Stimulated activated naive B cell treated with anti-CD40 and anti-IgM and Interleukin-4, amounts not matched to agents 10 μg/mL and 1 μg/mL and 100 μg/mL, for 72 hours (primary cell): Measurements from ENCODE around the gene MTERF2.

Source experiments
- ATAC-seq, 2 donors: fragments of 150-1000 bp; cut with Tn5 transposase; replicated peaks; 2 replicates each; pipeline ENCODE4 v1.10.0; 2021; ENCODE audit warnings: moderate library complexity in 1 of 2
- DNase-seq: peaks from one replicate; pipeline ENCODE4 v3.0.0; 2021
- H3K27ac Mint-ChIP-seq: one replicate; pipeline ENCODE4 v1.8.0; 2022; ENCODE audit warnings: mild to moderate bottlenecking, mixed read lengths
- H3K27me3 Mint-ChIP-seq, 2 donors: one replicate each; pipeline ENCODE4 v1.8.0; 2022; ENCODE audit warnings: mixed read lengths in 2 of 2
- H3K36me3 Mint-ChIP-seq, 2 donors: one replicate each; pipeline ENCODE4 v1.8.0; 2022; ENCODE audit warnings: mixed read lengths in 2 of 2, mild to moderate bottlenecking in 1 of 2
- H3K4me1 Mint-ChIP-seq, 2 donors: one replicate each; pipeline ENCODE4 v1.8.0; 2022; ENCODE audit warnings: mixed read lengths in 2 of 2, mild to moderate bottlenecking in 1 of 2
- H3K4me3 Mint-ChIP-seq, 2 donors: one replicate each; pipeline ENCODE4 v1.8.0; 2022; ENCODE audit warnings: mild to moderate bottlenecking in 2 of 2, mixed read lengths in 2 of 2, moderate library complexity in 1 of 2
- H3K9me3 Mint-ChIP-seq, 2 donors: one replicate each; pipeline ENCODE4 v1.8.0; 2022; ENCODE audit warnings: mixed read lengths in 2 of 2, mild to moderate bottlenecking in 1 of 2

The MTERF2 gene

DNA sequence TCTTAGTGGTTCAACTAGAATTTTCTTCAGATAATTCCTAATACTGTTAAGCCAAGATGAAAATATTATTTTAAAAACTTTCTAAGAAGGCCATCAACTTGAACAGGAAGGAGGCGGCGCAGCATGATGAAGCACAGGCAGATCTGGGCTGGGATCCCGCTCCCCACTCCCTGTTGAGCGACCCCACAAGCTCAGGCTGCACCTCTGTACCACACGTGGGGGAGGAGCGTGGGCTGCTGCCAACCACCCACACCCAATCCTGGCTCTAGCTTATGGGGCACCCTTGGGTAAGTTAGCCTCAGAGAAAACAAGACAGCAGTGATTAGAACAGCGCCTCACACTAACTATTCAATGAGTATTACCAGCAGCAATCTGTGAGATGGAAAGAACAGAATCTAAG is 6.0 kb downstream of the MTERF2 start:
- peaks cover 33 to 48% of the 10 kb centered on the region in 2 donors for H3K36me3 Mint-ChIP-seq
- DNase-seq: no peak
- peaks cover 22 to 26% of the 10 kb centered on the region in 2 donors for H3K4me1 Mint-ChIP-seq

DNA sequence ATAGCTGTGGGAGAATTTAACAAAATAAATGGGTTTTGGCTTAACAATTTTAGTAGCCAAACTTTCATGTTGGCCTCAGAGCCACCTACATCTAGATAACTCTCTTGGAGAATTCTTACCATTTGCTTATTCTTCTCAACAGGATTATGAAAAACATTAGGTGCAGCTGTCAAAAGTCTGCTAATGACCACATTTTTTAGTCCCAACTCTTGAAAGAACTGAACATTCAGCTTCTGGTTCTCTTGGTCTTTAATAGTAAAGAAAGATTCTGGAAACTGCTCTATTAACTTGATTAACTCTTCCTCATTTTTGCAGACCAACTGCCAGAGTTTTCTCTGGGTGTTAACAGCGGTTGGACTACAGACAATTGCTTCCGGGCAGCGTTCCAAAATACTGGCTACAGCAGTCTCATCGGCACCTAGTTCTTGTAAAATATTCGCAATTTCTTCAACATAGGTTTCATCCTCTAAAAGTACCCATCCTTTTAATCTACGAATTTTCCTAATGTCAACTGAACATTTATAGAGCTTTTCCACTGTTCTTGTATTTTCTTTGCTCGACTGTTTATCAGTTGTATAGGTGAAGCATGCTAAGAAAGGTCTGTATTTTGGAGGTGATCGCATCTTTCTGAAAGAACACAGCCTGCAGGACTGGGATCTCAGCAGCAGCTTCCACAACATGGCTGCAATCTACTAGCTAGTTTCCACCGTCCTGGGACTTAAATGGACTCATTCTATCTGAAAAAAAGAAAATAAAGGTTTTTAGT is 8.7 kb downstream of the MTERF2 start:
- H3K36me3 Mint-ChIP-seq: peaks cover 16 to 28% of the 10 kb centered on the region in 2 donors
- no peak overlapping the region for H3K4me3 Mint-ChIP-seq
- H3K27me3 Mint-ChIP-seq: no peaks in the 10 kb centered on the region
- no peak for DNase-seq
- no peak overlapping the region for H3K27ac Mint-ChIP-seq
- H3K9me3 Mint-ChIP-seq: no peaks in the 10 kb centered on the region
- peaks cover 12 to 22% of the 10 kb centered on the region in 2 donors for H3K4me1 Mint-ChIP-seq
- ATAC-seq: no peak

More for the DNA sequence above, 6.0 kb downstream of the MTERF2 start:
- Mint-ChIP-seq H3K4me3 (no peak overlapping the region), H3K27ac (no peak overlapping the region), H3K9me3 (peaks cover 17 to 20% of the 10 kb centered on the region in 2 donors), H3K27me3 (no peaks in the 10 kb centered on the region)
- ATAC-seq: no peak

DNA sequence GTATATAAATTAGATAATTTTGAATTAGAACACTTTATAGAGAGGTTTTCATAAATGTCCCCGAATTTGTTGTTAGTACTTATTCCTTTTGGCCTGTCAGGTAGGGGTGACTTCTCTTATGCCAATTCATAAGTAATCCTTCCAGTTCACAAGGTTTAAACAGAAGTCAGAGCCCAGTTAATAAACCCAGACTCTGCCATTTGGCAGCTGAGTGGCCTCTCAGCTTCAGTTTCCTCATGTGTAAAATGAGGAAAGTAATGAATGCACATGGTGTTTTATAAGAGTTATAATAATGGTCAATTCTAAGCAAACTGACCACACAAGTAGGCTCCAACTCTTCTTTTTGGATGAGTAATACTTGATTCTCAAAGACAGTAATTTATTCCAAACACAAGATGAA is 10.3 kb downstream of the MTERF2 start:
- Mint-ChIP-seq H3K4me3 (no peak overlapping the region), H3K4me1 (peaks cover 12 to 22% of the 10 kb centered on the region in 2 donors), H3K27me3 (no peaks in the 10 kb centered on the region), H3K36me3 (peaks cover 11 to 22% of the 10 kb centered on the region in 2 donors), H3K9me3 (no peaks in the 10 kb centered on the region), H3K27ac (no peak overlapping the region)
- DNase-seq (no peak), ATAC-seq (no peak)

DNA sequence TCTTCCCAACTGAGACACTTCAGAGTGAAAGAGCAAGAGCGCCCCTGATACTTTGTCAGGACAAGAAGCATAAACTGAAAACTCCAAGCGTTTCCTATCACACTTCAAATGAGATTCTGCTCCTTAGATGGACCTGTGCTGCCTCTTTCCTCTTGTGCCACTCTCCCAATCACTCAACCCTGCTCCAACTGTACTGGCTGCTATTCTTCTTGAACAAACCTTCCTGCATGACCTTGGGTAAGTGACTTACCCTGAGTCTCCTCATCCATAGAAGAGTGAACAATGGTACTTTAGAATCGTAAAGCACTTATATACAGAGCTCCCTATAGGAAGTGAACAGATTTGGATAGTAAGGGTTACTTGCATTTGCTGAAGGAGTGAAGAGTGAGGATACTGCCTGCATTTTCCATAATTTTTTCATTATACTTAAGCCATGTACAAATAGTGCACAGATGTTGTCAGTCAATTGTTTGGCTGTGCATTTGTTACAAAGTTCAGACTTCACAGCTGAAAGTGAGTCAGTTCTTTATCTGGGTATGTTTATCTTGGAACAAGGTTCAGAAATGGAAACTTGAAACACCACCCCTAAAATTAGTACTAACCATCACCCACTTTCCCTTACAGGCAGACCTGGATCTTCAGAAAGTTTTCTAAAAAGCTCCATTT is 10.8 kb downstream of the MTERF2 start:
- H3K4me3 Mint-ChIP-seq: no peak overlapping the region
- peaks cover 12 to 24% of the 10 kb centered on the region in 2 donors for H3K36me3 Mint-ChIP-seq
- DNase-seq (no peak), ATAC-seq (no peak)
- H3K27me3 Mint-ChIP-seq: no peaks in the 10 kb centered on the region
- H3K27ac Mint-ChIP-seq: no peak overlapping the region
- H3K9me3 Mint-ChIP-seq: no peaks in the 10 kb centered on the region
- H3K4me1 Mint-ChIP-seq: peaks cover 12 to 22% of the 10 kb centered on the region in 2 donors

DNA sequence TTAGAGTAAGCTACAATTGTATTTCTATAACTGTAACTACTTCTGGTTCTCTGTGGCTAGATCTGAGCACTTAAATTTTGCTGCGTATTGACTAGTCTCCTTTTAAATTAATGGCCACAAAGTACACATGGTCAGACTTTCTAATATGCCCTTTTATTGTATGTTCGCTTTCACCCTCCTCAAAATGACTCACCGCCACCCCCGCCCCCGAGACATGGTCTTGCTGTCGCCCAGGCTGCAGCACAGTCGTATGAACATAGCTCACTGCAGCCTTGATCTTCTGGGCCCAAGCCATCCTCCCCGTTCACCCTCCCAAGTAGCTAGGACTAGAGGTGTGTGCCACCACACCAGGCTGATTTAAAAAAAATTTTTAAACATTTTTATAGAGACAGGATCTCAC is 11.8 kb downstream of the MTERF2 start:
- Mint-ChIP-seq H3K36me3 (peaks cover 15 to 25% of the 10 kb centered on the region in 2 donors), H3K27me3 (no peaks in the 10 kb centered on the region), H3K4me3 (no peak overlapping the region), H3K9me3 (no peaks in the 10 kb centered on the region), H3K4me1 (peaks cover 12 to 22% of the 10 kb centered on the region in 2 donors), H3K27ac (no peak overlapping the region)
- no peak for DNase-seq
- no peak for ATAC-seq

DNA sequence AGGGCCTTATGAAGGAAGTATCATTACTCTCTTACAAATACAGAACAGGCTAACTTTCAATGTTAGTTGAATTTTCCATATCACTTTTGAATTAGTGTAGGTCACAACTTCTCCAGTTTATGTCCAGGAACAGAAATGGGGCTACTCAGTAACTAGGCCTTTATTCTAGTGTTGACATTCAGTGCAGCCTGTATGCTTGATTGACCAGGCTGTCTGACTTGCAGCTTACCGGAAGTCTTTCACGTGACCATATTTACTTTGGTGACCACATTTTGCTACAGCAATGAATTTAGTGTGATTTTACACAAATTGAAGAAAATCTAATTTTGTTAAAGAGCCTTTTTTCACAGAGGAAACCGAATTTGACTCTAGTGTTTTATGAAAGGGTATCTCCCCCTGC is 12.4 kb downstream of the MTERF2 start:
- ATAC-seq (peak; percentile 78), DNase-seq (no peak)
- H3K27ac Mint-ChIP-seq: peak overlapping the region; percentile 42

DNA sequence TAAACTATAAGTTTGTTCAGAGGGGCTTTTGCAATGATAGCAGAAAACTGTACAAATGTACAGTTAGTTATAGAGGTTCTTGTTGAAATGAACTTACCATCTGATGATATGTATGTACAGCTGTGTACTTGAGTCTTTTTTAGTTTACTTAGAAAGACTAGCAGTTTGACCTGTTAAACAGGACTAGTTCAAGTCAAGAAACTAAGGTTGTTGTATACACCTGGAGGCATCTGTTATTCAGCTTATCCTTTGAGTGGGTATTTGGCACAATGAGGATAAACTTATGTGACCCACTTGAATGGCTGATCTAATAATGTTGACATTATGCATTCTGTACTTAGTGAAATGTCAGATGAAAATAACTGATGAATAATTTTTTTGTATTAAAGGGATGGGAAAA is 13.4 kb downstream of the MTERF2 start:
- peaks cover 19 to 20% of the 10 kb centered on the region in 2 donors for H3K36me3 Mint-ChIP-seq
- no peaks in the 10 kb centered on the region for H3K9me3 Mint-ChIP-seq
- DNase-seq: no peak
- peaks cover 12 to 22% of the 10 kb centered on the region in 2 donors for H3K4me1 Mint-ChIP-seq
- no peak overlapping the region for H3K4me3 Mint-ChIP-seq
- ATAC-seq: no peak
- no peaks in the 10 kb centered on the region for H3K27me3 Mint-ChIP-seq
- no peak overlapping the region for H3K27ac Mint-ChIP-seq

More for the DNA sequence above, 12.4 kb downstream of the MTERF2 start:
- H3K9me3 Mint-ChIP-seq: no peaks in the 10 kb centered on the region
- H3K36me3 Mint-ChIP-seq: peaks cover 15 to 25% of the 10 kb centered on the region in 2 donors
- H3K4me3 Mint-ChIP-seq: no peak overlapping the region
- H3K27me3 Mint-ChIP-seq: no peaks in the 10 kb centered on the region
- peaks cover 12 to 22% of the 10 kb centered on the region in 2 donors for H3K4me1 Mint-ChIP-seq

DNA sequence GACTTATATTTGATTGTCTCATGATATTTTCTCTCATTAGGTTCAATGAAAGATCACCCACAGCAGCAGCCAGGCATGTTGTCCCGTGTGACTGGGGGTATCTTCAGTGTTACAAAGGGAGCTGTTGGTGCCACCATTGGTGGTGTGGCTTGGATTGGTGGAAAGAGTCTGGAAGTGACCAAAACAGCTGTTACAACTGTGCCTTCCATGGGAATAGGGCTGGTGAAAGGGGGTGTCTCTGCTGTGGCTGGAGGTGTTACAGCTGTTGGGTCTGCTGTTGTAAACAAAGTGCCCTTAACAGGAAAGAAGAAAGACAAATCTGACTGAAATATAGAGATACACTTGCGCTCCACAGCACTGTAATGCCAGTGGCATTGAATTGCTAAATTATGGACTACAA is 15.9 kb downstream of the MTERF2 start:
- ATAC-seq (no peak), DNase-seq (no peak)
- Mint-ChIP-seq H3K27ac (no peak overlapping the region), H3K27me3 (no peaks in the 10 kb centered on the region), H3K36me3 (peaks cover 22 to 25% of the 10 kb centered on the region in 2 donors), H3K4me3 (no peak overlapping the region), H3K9me3 (no peaks in the 10 kb centered on the region), H3K4me1 (peaks cover 12 to 22% of the 10 kb centered on the region in 2 donors)

DNA sequence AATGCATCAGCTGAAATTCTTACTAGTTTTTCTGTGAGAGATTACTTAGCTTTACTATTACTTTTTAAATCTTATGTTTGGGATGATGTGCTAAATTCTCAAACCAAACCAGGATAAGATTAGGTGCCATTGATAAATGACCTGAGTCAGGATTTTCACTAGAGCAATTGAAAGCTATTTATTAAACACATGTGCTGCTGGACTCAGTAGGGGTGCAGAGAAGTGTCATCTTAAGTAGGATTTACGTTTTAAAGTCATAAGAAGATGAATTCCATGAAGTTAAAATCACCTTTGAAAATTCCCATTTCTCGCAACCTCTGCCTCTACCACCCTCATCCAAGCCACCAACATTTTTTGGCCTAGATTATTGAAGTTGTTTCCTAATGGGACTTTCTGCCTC is 22.4 kb downstream of the MTERF2 start:
- H3K27ac Mint-ChIP-seq: no peak overlapping the region
- ATAC-seq: no peak
- H3K4me3 Mint-ChIP-seq: no peak overlapping the region
- peaks cover 10 to 12% of the 10 kb centered on the region in 2 donors for H3K4me1 Mint-ChIP-seq
- no peaks in the 10 kb centered on the region for H3K27me3 Mint-ChIP-seq
- peaks cover 33 to 37% of the 10 kb centered on the region in 2 donors for H3K36me3 Mint-ChIP-seq
- no peak for DNase-seq
- H3K9me3 Mint-ChIP-seq: no peaks in the 10 kb centered on the region

DNA sequence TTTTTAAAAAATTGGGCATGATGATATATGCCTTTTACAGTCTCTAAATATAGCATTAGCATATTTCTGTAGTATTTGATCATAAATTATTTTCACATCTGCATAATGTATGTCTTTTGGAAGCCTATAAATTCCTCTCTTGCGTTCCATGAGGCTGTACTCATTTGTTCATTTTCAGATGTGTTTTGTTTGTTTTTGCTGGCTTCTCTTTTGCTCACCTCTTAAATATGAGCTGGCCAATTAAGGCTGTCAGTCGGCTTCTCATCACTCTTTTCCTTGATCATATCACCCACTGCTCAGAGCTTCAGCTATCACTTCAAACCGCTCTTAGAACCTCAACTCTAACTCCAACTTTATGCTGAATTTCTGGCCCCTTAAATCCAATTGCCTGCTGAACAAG is 24.7 kb downstream of the MTERF2 start:
- peaks cover 23 to 30% of the 10 kb centered on the region in 2 donors for H3K36me3 Mint-ChIP-seq
- no peak overlapping the region for H3K27ac Mint-ChIP-seq

DNA sequence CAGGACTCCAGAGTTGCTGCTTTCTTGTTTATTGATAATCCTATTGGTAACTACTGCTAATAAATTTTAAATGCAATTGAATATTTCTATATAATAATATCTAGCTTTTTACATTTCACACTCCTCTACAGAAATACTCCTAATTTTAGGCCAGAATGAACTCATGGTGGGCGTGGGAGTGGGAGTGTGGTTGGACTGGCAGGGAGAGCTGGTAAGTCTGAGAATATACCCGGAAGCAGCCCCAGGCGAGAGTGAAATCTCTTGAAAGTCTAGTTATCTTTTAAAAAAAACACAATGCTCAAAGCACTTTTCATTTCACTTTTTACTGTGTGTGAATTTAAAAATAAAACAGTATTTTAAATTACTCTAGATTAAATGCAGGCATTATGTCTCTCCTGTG is 26.5 kb downstream of the MTERF2 start:
- H3K27me3 Mint-ChIP-seq: no peaks in the 10 kb centered on the region
- H3K4me1 Mint-ChIP-seq: peaks cover 17 to 26% of the 10 kb centered on the region in 2 donors
- ATAC-seq: no peak
- no peak overlapping the region for H3K4me3 Mint-ChIP-seq
- H3K36me3 Mint-ChIP-seq: peaks cover 21 to 25% of the 10 kb centered on the region in 2 donors
- no peak overlapping the region for H3K27ac Mint-ChIP-seq
- no peaks in the 10 kb centered on the region for H3K9me3 Mint-ChIP-seq
- DNase-seq: no peak

More for the DNA sequence above, 24.7 kb downstream of the MTERF2 start:
- Mint-ChIP-seq H3K9me3 (no peaks in the 10 kb centered on the region), H3K4me3 (no peak overlapping the region), H3K27me3 (no peaks in the 10 kb centered on the region), H3K4me1 (peaks cover 14 to 19% of the 10 kb centered on the region in 2 donors)
- DNase-seq: no peak
- ATAC-seq: no peak

DNA sequence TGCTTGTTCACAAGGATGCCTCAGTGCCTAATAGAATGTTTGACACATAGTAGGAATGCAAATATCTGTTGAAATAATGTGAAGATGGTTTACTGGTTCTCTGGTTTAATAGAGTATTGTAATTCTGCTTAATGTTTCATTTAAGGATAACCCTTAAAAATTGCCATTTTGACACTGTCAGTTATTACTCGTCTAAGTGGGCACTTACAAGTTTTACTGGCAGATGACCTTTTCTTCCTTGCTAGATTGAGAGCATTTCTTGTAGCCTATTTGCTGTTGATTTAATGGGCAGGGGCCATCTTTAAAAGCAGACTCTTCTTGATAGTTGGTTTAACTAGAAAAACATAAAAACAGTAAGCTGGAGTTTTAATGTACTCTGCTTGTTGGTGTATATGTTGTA is 29.4 kb downstream of the MTERF2 start:
- Mint-ChIP-seq H3K36me3 (peaks cover 8 to 9% of the 10 kb centered on the region in 2 donors), H3K4me1 (peaks cover 12 to 22% of the 10 kb centered on the region in 2 donors), H3K9me3 (no peaks in the 10 kb centered on the region), H3K27me3 (no peaks in the 10 kb centered on the region), H3K4me3 (peak overlapping the region; percentile 96 to 99), H3K27ac (no peak overlapping the region)
- ATAC-seq: no peak
- DNase-seq: no peak

DNA sequence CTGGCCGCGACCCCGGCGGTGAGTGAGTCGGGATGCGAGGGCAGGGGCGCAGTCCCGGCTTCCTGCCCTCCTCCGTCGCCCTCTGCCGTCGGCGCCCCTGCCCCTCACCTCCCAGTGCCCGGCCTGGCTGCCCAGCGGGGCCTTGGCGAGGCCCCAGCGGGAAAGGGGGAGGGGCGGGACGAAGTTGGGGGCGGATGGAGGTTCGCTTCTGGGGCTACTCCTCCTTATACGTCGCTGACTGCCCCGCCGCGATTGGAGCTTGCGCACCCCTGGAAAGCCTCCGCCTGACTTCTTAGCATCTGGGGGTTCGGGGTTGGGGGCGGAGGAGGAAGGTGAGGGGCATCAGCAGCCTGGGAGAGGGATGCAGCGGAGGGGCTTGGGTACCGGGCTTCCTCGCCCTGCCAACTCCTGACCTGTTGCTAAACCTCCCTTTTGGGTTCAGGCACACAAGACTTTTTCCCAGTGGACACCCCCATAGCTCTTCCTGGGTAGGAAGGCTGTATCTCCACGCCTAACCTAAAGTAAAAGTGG is 30.8 kb downstream of the MTERF2 start:
- DNase-seq: no peak
- peak; percentile 57 to 59 for ATAC-seq
- H3K36me3 Mint-ChIP-seq: peaks cover 4 to 5% of the 10 kb centered on the region in 2 donors
- peak overlapping the region; percentile 94 for H3K27ac Mint-ChIP-seq
- no peaks in the 10 kb centered on the region for H3K9me3 Mint-ChIP-seq
- no peaks in the 10 kb centered on the region for H3K27me3 Mint-ChIP-seq
- peaks cover 9 to 22% of the 10 kb centered on the region in 2 donors for H3K4me1 Mint-ChIP-seq
- H3K4me3 Mint-ChIP-seq: peak overlapping the region; percentile 96 to 99

DNA sequence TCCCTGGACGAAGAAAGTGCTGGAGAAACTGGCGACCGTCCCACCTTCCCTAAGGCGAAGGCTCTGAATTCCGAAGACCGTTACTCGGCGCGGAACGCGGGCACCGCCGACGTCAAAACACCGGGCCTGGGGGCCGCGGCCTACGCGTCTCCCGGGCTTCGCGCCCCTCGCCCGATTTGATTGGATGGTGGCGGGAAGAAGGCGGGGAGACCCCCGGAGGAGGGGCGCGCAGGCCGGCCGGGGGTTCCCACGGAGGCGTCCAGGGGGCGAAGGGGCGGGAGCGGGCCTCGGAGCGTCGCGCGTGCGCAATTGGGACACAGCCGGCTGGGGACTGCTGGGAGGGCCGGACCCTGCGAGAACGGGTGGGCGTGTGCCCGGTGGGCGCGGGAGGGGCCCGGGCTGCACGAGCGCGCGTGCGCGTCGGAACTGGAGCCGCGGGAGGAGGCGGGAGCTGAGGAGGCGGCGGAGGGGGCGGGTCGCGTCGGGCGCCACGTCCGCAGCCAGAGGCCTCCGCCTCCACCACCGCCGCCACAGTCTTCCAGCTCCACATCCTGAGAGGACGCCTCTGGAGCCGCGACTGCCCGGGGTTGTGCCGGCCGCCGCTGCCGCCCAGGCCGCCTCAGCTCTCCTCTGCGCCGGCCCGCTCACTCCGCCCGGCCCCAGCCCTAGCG is 31.4 kb downstream of the MTERF2 start, which contains the start of gene TMEM263:
Gene TMEM263 (plus strand): TSS at position 531 of the 671 bp plus-strand sequence. CDS start 11,210 bp downstream, outside the sequence.
- Mint-ChIP-seq H3K4me3 (peak within 1 kb of the TSS; percentile 96 to 99), H3K36me3 (peaks cover 0 to 2% of the 10 kb centered on the region in 2 donors), H3K27me3 (no peaks in the 10 kb centered on the region), H3K27ac (peak within 1 kb of the TSS; percentile 94), H3K9me3 (no peaks in the 10 kb centered on the region), H3K4me1 (peaks cover 7 to 22% of the 10 kb centered on the region in 2 donors)
- DNase-seq (peak; percentile 94), ATAC-seq (peak; percentile 82 to 86)
